DMS 273 treated with DMSO at 0.1 percent for 48 hours (cell line): ENCODE measurements around the gene EPHB4.
A peak's percentile ranks its signal among the peaks of the same experiment; 100 is the strongest.
"Not testable (repeated sequence)": the region's sequence is repeated elsewhere in the genome, so short reads cannot be mapped to it uniquely, and the experiment has no call there.

ENCODE experiments used
- DNase-seq: peaks from one replicate; lab custom pipeline; 2025; lab: John Stamatoyannopoulos, UW

EPHB4 gene

DNA sequence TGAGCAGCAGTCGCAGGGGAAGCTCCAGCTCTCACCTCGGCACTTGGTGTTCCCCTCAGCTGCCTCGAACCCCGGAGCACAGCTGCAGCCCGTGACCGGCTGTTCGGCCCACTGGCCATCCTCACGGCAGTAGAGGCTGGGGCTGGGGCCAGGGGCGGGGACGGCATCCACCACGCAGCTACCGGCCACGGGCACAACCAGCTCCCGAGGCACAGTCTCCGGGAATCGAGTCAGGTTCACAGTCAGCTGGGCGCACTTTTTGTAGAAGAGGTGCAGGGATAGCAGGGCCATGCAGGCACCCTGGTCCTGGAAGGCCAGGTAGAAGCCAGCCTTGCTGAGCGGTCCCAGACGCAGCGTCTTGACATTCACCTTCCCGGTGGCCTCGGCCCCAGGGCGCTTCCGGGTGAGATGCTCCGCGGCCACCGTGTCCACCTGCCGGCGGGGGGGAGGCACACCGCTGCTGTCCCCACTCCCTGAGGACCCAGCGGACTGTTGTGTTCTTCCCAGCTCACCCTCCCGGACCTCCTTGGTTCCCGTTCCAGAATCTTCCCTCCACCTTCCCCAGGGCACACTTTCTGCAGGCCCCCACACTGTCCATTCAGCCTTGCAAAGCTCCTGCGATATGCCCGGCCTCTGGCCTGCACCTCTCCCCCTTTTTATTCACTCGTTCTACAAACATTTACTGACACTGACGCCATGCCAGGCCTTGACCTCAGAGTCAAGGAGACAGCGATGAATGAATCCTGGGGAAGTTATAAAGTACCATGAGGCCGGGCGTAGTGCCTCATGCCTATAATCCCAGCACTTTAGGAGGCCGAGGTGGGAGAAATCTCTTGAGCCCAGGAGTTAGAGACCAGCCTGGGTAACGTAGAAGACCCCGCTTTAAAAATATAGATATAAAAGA lies 4.8 kb downstream of the EPHB4 start:
- no peak for DNase-seq

DNA sequence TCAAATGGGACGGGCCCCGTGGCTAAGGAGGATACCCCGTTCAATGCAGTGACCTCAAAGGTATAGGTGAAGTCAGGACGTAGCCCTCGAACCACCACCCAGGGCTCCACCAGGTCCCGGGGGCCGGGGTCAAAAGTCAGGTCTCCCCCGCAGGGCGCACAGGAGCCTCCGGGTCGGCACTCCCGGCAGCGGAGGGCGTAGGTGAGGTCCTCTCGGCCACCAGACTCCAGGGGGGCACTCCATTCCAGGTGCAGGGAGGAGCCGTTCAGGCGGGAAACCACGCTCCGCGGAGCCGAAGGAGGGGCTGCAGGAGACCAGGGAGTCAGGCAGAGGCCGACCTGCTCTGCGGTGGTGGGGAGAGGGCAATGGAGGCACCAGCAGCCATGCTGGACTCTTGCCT lies 7.7 kb downstream of the EPHB4 start:
- DNase-seq = no peak

DNA sequence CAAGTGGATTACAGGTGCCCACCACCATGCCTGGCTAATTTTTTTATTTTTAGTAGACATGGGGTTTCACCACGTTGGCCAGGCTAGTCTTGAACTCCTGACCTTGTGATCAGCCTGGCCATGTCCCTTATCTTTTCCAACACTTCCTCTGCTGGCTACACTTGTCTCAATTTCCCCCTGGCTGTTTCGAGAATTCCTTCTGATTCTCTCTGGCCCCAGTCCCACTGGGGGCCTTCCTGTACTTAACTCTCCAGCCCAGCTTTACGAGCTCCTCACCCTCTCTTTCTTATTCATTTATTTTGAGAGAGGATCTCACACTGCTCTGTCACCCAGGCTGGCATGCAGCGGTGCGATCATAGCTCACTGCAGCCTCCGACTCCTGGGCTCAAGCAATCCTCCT lies 8.5 kb downstream of the EPHB4 start:
- no peak for DNase-seq

DNA sequence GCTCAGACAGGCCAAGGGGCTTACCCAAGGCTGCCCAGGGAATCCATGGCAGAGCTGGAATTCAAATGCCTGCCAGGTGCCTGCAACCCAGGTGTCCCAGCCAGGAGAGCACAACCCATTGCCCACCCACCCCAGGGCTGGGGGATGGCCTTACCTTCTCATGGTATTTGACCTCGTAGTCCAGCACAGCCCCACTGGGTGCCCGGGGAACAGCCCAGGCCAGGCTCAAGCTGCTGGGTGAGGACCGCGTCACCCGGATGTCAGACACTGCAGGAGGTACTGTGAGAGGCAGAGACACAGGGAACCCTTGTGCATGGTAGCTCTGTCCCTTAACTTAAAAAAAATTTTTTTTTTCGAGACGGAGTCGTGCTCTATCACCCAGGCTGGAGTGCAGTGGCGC lies 9.0 kb downstream of the EPHB4 start:
- DNase-seq = no peak

DNA sequence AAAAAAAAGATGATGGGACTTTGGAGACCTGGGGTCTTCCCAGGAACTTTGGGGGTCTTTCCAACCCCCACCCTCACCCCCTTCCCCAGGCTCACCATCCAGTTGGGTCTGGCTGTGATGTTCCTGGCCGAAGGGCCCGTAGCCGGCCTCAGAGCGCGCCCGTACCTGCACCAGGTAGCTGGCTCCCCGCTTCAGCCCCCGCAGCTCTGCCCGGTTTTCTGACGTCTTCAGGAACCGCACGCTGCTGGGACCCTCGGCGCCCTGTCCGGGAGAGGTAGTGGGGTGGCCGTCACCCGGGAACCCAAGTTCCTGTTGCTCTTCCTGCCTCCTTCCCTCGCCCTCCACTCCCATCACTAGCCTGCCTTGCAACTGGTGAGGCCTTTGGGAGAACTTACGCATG lies 10.2 kb downstream of the EPHB4 start:
- DNase-seq = no peak

DNA sequence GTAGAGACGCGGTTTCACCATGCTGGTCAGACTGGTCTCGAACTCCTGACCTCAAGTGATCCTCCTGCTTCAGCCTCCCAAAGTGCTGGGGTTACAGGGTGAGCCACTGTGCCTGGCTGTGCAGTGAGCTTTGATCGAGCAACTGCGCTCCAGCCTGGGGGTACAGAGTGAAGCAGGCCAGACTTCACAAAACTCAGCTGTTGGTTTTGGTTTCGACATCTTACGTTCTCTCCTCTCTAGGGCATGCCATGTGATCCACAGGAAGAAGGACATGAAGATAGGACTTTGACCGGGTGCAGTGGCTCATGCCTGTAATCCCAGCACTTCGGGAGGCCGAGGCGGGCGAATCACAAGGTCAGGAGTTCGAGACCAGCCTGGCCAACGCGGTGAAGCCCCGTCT lies 10.8 kb downstream of the EPHB4 start:
- not testable (repeated sequence) for DNase-seq

DNA sequence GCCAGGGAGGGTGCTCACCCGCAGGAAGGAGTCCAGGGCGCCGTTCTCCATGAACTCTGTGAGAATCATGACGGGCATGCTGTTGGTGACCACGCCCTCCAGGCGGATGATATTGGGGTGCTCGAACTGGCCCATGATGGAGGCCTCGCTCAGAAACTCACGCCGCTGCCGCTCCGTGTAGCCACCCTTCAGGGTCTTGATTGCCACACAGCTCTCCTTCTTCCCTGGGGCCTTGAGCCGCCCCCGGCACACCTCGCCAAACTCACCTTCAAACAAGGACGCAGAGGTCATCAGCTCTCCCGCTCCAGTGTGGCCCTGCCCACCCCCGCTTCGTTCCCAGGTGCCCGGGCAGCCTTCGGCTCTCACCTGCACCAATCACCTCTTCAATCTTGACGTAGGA lies 14.6 kb downstream of the EPHB4 start:
- DNase-seq = no peak

DNA sequence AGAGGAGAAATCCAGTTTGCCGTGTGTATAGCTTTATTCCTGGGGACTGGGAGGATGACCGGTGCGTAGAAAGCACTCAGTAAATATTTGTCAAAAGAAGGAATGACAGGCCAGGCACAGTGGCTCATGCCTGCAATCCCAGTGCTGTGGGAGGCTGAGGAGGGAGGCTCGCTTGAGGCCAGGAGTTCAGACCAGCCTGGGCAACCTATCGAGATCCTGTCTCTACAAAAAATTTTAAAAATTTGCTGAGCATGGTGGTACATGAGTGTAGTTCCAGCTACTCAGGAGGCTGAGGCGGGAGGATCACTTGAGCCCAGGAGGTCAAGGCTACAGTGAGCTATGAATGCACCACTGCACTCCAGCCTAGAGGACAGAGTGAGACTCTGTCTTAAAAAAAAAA lies 15.8 kb downstream of the EPHB4 start:
- DNase-seq = no peak

DNA sequence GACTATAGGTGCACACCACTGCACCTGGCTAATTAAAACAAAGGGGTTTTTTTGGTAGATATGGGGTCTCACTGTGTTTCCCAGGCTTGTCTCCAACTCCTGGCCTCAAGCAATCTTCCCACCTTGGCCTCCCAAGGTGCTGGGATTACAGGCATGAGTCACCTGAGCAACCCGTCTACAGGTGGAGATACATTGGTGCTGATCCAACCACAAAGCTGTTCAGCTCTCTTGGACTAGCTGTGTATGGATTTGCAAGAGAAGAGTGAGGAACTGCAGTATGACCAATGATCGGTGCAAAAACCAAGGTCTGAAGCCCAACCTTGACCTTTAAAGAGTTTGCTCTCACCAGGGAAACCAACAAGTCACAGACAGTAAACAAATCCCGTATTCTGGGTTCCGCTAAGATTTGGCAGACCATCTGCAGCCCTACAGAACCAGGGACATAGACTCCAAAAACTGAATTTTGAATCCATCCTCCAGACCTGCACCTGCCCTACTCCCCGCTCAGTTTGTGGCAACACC lies 18.9 kb downstream of the EPHB4 start:
- DNase-seq = no peak

DNA sequence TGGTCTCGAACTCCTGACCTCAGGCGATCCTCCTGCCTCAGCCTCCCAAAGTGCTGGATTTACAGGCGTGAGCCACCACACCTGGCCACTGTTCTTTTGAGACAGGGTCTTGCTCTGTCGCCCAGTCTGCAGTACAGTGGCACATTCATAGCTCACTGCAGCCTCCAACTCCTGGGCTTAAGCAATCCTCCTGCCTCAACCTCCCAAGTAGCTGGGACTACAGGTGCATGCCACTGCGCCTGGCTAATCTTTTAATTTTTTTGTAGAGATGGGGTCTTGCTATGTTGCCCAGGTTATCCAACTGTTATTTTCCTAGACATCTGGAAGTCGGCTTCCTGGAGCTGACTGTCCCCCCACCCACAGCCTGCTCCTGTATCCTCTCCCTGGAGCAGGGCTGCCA lies 20.4 kb downstream of the EPHB4 start:
- not testable (repeated sequence) for DNase-seq

DNA sequence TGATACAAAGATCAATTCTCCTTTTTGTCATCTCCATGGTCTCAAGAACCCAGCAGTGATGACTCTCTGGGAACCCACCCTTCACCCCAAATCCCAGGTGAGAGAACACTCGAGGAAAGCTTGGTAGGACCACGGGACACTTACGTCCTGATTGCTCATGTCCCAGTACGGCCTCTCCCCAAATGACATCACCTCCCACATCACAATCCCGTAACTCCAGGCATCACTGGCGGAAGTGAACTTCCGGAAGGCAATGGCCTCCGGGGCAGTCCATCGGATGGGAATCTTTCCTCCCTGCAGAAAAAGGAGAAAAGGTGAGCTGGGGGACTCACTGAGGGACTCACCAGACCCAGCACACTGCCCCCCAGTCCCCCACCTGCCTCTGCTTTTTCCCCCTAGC lies 21.0 kb downstream of the EPHB4 start:
- no peak for DNase-seq

DNA sequence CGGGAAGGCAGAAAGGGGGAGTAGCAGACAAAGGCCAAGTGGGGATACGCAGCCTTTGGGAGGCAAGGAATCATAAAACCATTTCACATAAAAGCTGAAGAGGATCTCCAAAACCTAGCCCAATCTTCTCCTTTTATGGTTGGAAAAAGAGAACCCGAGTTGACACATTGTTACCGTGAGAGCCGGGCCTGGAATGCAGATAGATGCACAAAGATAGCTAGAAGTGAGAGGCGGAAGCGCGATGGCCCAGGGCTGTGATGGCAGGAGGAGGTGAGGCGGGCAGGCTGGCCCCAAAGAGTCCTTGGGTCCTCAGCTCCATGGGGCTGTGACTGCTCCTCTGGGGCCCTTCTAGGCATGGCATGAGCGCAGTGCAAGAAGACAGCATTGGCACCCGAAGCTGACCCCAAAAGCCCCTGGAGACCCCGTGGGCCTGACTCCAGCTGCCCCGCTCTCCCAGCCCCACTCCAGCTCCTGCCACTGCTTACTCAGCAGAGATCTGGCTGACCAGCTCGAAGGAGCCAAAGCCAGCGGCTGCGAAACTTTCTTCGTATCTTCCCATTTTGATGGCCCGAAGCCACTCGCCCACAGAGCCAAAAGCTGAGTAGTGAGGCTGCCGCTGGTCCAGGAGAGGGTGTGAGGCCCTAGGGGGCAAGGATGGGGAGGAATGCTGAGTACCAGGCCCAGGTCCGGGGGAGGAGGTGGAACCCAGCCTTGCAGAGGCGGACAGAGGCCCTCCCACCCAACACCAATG lies 22.5 kb downstream of the EPHB4 start:
- no peak for DNase-seq

DNA sequence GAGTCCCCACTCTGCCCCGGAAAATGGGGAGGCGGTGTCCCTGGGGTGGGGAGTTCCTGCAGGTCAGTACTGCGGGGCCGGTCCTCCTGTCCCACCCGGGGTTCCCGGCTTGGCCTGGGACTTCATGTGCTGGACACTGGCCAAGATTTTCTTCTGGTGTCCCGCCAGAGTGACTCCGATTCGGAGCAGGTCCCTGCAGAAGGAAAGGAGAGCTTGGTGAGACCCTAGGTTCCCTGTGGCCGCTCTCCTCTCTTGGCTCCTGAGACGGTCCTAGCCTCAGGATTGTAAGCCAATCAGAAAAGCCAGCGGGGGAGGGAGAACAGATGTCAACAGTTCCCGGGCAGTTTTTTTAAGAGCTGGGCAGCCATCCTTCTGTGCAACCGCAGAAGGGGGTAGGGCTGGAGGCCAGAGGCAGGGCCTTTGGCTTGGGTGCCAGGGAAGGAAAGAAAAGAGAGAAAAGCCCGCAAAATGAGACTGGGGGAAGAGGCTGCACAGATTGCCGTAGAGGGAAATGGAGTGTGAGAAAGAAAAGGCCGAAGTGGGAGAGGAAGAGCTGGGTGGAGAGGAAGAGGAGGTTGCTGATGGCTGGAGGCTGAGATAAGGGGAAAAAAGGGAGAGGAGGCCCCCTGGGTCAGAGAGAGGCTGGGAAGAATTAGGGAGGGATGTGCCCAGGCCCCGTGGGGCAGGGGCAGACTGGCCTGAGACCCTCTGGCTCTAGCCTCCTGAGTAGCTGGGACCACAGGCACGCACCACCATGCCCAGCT lies 23.7 kb downstream of the EPHB4 start:
- peak; percentile 93 for DNase-seq

DNA sequence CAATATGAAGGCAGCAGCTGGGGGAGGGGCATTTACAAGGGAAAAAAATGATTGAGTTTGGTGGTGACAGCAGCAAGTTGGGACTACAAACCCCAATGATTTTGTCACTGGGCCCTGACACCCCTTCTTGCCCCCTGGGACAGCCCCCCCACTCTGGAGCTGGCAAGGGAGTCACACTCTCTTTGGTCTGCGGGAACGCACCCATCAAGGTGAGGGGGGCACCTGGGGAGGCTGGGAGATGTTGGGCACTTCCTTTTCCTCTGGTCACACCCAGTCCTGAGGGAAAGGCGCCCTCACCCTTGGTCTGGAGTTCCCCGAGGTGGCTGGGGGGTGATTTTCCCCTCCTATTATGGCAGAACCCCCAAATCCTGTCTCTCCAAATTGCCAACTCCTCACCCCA lies 24.4 kb downstream of the EPHB4 start:
- no peak for DNase-seq

DNA sequence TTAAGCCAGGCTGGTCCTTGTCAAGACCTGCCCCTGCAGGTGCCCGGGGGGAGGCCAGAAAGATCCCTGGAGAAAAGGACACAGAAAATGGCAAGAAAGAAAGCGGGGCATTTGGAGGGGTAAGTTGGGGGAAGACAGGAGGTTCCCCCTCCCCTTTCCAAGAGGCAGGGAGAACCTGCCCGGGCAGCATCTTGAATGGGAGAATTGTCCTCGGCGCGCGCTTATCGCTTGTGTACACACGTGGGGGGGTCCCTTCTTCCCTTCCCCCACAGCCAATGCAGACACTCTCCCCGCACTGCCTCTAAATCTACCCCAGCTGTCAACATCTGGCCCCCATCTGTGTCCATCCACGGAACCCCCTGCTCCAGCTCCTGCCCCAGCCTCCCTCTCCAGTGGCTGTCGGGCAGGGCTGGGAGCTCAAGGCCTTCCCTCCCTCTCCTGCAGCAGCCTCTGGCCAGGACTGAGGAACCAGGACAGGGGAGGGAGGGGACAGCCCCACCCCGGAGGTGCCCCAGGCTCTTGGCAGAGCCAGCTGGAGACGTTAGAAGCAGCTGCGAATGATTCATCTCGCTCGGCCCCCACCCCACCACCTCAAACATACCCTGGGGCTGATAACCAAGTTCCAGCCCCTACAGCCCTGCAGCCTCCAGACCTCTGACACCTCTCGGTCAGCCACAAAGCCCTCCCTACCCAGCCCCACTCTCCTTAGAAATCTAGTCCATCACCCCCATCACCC lies 25.3 kb downstream of the EPHB4 start:
- peak; percentile 23 for DNase-seq

DNA sequence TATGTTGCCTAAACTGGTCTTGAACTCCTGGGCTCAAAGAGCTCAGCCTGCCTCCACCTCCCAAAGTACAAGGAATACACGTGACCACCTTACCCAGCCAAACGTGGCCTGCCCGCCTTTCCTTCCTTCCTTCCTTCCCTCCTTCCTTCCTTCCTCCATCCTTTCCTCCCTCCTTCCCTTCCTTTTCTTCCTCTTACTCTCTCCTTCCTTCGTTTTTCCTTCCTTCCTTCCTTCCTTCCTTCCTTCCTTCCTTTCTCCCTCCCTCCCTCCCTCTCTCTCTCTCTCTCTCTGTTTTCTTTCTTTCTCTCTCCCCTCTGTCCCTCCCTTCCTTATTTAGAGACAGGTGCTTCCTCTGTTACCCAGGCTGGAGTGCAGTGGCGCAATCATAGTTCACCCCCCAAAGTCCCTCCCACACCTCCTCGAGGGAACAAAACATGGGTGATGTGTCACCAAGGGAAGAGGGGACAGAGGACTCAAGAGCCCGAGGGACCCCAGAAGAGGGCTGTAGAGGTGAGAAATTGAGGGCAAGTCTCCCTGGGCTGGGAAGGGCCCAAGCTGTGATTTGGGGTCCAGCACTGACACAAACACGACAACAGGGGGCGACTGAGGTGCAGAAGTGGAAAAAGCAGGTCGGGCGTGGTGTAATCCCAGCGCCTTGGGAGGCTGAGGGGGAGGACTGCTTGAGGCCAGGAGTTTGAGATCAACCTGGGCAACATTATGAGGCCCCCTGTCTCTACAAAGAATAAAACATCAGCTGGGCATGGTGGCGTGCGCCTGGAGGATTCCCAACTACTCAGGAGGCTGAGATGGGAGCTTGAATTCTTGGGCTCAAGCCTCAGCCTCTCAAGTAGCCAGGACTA lies 28.1 kb downstream of the EPHB4 start:
- DNase-seq = peak; percentile 38

DNA sequence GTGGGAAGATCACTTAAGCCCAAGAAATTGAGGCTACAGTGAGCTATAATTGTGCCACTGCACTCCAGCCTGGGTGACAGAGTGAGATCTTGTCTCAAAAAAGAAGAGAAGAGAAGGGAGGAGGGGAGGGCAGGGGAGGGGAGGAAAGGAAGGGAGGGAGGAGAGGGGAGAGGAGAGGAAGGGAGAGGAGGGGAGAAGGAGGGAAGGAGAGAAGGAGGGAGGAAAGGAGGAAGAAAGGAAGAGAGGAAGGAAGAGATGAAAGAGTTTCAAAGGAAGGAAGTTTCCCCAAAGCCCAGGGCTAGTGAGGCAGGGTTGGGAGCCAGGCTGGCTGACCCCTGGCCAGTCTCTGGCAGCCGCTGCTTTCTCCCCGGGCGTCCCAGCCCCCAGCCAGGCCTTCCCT lies 32.6 kb downstream of the EPHB4 start:
- no peak for DNase-seq

DNA sequence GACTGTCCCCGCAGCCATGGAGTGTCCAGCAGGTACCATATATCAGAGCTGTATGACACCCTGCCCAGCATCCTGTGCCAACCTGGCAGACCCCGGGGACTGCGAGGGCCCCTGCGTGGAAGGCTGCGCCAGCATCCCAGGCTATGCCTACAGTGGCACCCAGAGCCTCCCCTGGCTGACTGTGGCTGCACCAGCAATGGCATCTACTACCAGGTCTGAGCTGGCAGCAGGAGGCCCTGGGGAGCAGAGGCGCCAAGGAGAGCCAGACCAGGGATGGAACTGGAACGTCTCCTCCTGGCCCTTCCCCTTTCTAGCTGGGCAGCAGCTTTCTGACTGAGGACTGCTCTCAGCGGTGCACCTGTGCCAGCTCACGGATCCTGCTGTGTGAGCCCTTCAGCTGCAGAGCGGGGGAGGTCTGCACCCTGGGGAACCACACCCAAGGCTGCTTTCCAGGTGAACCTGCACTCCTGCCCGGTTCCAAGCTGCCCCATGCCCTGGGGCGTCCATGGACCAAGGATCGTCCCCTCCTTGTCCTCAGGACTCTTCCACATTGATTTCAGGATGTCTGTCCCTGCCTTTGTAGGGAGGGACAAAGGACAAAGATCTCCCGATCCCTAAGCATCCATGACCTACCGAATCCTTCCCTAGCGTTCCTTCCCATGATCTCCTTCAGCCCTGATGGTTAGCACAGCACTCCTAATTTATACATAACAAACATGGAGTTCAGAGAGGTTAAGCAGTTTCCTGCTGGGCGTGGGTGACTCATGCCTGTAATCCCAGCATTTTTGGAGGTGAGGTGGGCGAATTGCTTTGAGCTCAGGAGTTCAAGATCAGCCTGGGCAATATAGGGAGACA lies 33.3 kb downstream of the EPHB4 start:
- DNase-seq = no peak

DNA sequence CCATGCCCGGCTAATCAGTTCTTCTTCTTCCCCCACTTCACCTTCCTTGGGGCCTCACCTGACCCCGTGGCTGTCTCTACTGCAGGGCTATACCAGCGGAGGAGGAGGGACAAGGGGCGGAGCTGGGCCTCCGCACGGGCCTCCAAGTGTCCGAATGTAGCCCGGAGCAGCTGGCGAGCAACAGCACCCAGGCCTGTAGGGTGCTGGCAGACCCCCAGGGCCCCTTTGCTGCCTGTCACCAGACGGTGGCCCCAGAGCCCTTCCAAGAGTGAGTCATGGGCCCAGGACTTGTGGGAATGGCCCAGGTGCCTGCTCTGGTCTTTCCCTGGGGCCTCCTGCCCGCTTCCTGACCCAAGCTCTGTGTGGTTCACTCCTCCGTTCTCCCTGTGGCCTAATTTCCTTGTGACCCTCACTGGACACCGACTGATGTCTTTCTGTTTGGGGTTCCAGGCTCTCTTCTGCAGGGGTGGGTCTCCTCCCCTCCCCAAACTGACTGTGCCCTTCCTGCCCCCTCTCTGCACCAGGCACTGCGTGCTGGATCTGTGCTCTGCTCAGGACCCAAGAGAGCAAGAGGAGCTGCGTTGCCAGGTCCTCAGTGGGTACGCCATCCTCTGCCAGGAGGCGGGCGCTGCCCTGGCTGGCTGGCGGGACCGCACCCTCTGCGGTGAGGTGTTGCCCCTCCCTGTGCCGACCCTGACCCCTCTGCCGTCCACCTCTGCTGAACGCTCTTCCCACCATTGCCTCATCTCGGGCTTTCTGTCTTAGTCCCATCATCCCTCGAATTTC lies 35.2 kb downstream of the EPHB4 start:
- DNase-seq = no peak
